ENCODE results near the gene LIMS2. TPM values are rescaled to one million over a fixed set of nuclear protein-coding genes. Genes with fewer than 3 reads are reported as not detected.

LIMS2 gene
- total RNA-seq, 4 donors from 2014 or later, result 99.2 to 342 (median 175) TPM

DNA sequence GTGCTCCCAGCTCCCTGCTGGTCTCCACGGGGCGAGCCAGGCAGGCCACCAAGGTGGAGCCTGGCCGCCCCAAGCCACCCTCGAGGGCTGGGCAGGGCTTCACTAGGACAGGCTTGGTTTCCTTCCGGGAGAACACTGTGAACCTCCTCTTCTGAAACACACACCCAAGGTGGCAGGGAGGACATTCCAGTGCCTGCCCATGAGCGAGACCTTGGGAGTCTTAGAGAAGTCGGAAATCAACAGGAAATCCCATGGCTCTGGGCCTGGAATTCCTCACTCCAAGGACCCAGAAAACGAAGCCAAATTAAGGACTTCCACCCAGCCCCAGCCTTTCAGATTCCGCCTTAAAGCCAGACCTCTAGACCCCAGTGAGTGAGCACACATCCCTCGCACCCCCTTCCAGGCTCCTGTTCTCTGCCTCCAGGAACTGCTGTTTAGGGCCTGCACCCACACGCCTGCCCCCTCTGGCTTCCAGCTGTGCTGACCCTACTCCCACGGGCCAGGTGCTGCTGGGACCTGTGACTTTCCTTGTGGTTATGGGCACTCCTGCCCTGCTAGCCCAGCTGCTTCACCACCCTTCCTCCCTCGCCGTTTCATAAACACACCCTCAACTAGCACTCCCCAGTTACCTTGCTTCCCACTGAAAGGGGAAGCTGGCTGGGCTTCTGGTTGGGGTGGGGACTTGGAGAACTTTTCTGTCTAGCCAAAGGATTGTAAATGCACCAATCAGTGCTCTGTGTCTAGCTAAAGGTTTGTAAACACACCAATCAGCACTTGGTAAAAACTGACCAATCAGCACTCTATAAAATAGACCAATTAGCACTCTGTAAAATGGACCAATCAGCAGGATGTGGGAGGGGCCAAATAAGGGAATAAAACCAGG, 15.7 kb downstream of the LIMS2 start:
- TF ChIP-seq EP300 (IDR thresholded peaks at IDR 0.05), result no peak
- TF ChIP-seq, protein P1, sequence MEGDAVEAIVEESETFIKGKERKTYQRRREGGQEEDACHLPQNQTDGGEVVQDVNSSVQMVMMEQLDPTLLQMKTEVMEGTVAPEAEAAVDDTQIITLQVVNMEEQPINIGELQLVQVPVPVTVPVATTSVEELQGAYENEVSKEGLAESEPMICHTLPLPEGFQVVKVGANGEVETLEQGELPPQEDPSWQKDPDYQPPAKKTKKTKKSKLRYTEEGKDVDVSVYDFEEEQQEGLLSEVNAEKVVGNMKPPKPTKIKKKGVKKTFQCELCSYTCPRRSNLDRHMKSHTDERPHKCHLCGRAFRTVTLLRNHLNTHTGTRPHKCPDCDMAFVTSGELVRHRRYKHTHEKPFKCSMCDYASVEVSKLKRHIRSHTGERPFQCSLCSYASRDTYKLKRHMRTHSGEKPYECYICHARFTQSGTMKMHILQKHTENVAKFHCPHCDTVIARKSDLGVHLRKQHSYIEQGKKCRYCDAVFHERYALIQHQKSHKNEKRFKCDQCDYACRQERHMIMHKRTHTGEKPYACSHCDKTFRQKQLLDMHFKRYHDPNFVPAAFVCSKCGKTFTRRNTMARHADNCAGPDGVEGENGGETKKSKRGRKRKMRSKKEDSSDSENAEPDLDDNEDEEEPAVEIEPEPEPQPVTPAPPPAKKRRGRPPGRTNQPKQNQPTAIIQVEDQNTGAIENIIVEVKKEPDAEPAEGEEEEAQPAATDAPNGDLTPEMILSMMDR (IDR thresholded peaks at IDR 0.05), result no peak
- TF ChIP-seq POLR2A (IDR thresholded peaks at IDR 0.05; ENCODE audit: low read depth), result no peak
- peak; percentile 63 to 69 for TF ChIP-seq POLR2AphosphoS5 (IDR thresholded peaks at IDR 0.05)
- Histone ChIP-seq H3K9me3 (no peaks in the 10 kb centered on the region), H3K4me1 (peaks cover 96 to 100% (median 100%) of the 10 kb centered on the region in 4 donors), H3K36me3 (peaks cover 0 to 47% (median 26%) of the 10 kb centered on the region in 4 donors), H3K27me3 (no peaks in the 10 kb centered on the region), H3K27ac (replicated peaks in 1 of 4) (peak overlapping the region; percentile 88 to 93 (median 92)), H3K4me3 (peak overlapping the region; percentile 8 to 21 (median 16))
- no peak for DNase-seq (ENCODE audit: extremely low spot score)
- WGBS, result 49% methylated on average over 9 of the region's 14 CpGs
- intact Hi-C loops (cut with DNase I), result loop anchor here (10.0 kb wide), 1 partner anchor 145 kb away; no protein-coding TSS in a partner anchor

DNA sequence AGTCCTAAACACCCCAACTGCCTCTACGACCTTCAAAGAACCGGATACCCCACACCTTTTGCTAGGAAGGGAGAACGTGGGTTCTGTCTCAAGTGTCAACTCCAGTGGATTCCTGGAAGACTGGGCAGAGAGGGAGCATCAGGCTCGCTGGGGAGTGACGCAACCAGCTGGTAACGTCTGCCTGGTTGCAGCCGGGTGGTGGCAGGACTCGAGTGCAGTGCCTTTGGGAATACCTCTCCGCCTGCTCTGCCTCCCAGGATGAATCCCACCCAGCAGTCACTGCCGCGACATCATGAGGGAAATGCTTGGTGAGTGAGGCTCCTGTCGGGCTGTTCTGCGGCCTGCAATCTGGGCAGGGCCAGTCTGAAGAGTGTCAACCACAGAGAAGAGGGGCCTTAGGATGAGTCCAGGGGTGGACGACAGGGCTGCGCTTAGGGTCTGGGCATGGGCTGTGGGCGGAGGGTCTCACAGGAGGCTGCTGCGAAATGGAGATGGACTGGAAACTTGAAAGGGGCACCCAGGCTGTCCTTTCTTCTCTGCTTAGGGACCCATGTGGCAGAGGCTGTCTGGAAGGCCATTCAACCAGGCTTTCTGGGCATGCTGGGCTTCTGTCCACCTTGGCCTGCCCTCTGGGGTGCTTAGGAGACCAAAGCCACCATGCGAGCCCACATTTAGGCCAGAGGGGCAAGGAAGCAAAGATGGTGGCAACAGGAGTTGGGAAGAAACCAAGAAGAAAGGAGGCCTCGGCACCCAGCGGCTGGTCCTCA, 16.5 kb downstream of the LIMS2 start:
- intact Hi-C loops (cut with DNase I), result loop anchor here (10.0 kb wide), 1 partner anchor 144 kb away; no protein-coding TSS in a partner anchor

DNA sequence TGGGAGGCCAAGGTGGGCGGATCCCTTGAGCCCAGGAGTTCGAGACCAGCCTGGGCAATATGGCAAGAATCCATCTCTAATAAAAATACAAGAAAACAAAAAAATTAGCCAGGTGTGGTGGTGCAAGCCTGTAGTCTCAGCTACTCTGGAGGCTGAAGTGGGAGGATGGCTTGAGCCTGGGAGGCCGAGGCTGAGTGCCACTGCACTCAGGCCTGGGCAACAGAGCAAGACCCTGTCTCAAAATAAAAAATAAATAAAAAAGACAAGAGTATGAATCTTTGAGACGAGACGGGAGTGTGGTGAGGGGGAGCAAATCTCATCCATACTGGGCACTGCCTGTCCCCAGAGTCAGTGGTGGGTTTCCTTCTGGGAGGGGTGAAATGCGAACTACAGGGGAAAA, 17.2 kb downstream of the LIMS2 start:
- intact Hi-C loops (cut with DNase I), result loop anchor here (10.0 kb wide), 1 partner anchor 143 kb away; no protein-coding TSS in a partner anchor
- Histone ChIP-seq H3K27ac (replicated peaks in 1 of 4) (peak overlapping the region; percentile 88 to 93 (median 92)), H3K27me3 (no peaks in the 10 kb centered on the region), H3K4me1 (peaks cover 99 to 100% (median 100%) of the 10 kb centered on the region in 4 donors), H3K36me3 (peaks cover 0 to 62% (median 41%) of the 10 kb centered on the region in 4 donors), H3K4me3 (peak overlapping the region in 1 of 4 donors; percentile 8), H3K9me3 (no peaks in the 10 kb centered on the region)
- no peak for DNase-seq (ENCODE audit: extremely low spot score)
- WGBS, result 72% methylated on average over 6 of the region's 6 CpGs
- TF ChIP-seq POLR2A (IDR thresholded peaks at IDR 0.05; ENCODE audit: low read depth) (no peak), POLR2AphosphoS5 (IDR thresholded peaks at IDR 0.05) (no peak), EP300 (IDR thresholded peaks at IDR 0.05) (no peak)
- TF ChIP-seq, protein P1 (IDR thresholded peaks at IDR 0.05), result no peak

More for the DNA sequence above, 16.5 kb downstream of the LIMS2 start:
- 71% methylated on average over 6 of the region's 20 CpGs for WGBS
- Histone ChIP-seq H3K4me1 (peaks cover 99 to 100% (median 100%) of the 10 kb centered on the region in 4 donors), H3K9me3 (no peaks in the 10 kb centered on the region), H3K27me3 (no peaks in the 10 kb centered on the region), H3K27ac (replicated peaks in 1 of 4) (peak overlapping the region; percentile 88 to 93 (median 92)), H3K36me3 (peaks cover 0 to 55% (median 34%) of the 10 kb centered on the region in 4 donors), H3K4me3 (peak overlapping the region; percentile 8 to 21 (median 16))
- TF ChIP-seq EP300 (IDR thresholded peaks at IDR 0.05) (peak; percentile 46), POLR2AphosphoS5 (IDR thresholded peaks at IDR 0.05) (peak; percentile 35 to 71)
- TF ChIP-seq, protein P1 (IDR thresholded peaks at IDR 0.05), result no peak
- DNase-seq (ENCODE audit: extremely low spot score), result no peak

DNA sequence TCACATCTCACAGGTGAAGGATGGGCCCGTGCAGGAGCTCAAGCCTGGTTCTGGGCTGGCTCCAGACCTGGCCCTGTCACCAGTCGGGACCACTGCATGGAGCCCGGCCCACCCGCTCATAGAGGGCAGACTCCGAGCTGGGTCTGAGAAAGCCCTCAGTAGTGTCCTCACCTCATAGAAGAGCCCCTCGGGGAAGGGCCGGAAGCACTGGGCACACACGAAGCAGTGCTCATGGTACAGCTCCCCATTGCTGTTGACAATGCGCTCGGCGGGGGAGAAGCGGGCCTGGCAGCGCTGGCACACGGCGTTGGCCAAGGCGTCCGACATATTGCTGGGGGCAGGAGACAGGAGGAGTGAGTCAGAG, 18.1 kb downstream of the LIMS2 start:
- no peak for TF ChIP-seq POLR2A (IDR thresholded peaks at IDR 0.05; ENCODE audit: low read depth)
- TF ChIP-seq, protein P1 (IDR thresholded peaks at IDR 0.05), result no peak
- no peak for TF ChIP-seq EP300 (IDR thresholded peaks at IDR 0.05)
- TF ChIP-seq POLR2AphosphoS5 (IDR thresholded peaks at IDR 0.05), result no peak
- H3K4me3 ChIP-seq, result no peak overlapping the region
- DNase-seq (ENCODE audit: extremely low spot score), result no peak
- 81% methylated on average over 11 of the region's 17 CpGs for WGBS
- H3K27me3 ChIP-seq, result no peaks in the 10 kb centered on the region
- peak overlapping the region; percentile 88 to 93 (median 92) for H3K27ac ChIP-seq (replicated peaks in 1 of 4)
- H3K9me3 ChIP-seq, result no peaks in the 10 kb centered on the region
- H3K36me3 ChIP-seq, result peaks cover 0 to 71% (median 46%) of the 10 kb centered on the region in 4 donors
- H3K4me1 ChIP-seq, result peaks cover 99 to 100% (median 100%) of the 10 kb centered on the region in 4 donors
- intact Hi-C loops (cut with DNase I), result loop anchor here (10.0 kb wide), 1 partner anchor 142 kb away; no protein-coding TSS in a partner anchor
